ENCODE measurements around the gene GPR89A. TPM values are rescaled to one million over a fixed set of nuclear protein-coding genes. Genes with fewer than 3 reads are reported as not detected.
"Not testable (repeated sequence)": the region's sequence is repeated elsewhere in the genome, so short reads cannot be mapped to it uniquely, and the experiment has no call there.

GPR89A gene
- 31.4 and 34.5 TPM in 2 replicates for total RNA-seq
- long read RNA-seq, transcript GPR89A-202 (14 exons, 1,955 nt): minor isoform, 9 of 182 reads
- long read RNA-seq, transcript GPR89A-201 (14 exons, 2,120 nt): major isoform, 146 of 182 reads
- long read RNA-seq, partial matches to known transcripts: 9 of 182 reads
- long read RNA-seq, other reads (novel, unspliced or antisense): 16 of 182 reads

- not testable (repeated sequence) for H3K4me1 Mint-ChIP-seq (ENCODE audit: low read depth); H3K27me3 Mint-ChIP-seq; H3K36me3 Mint-ChIP-seq (ENCODE audit: insufficient read depth); H3K9me3 Mint-ChIP-seq (ENCODE audit: low read depth)
- H3K27ac Mint-ChIP-seq: peak within 1 kb of the TSS; percentile 94
- peak; percentile 90 for DNase-seq (ENCODE audit: low spot score, unreplicated experiment)
- H3K4me3 Mint-ChIP-seq (ENCODE audit: low read depth): peak within 1 kb of the TSS; percentile 89
Observed at GRCh38 chr1:145607833-145608733, at the start of gene GPR89A. Gene GPR89A, plus strand, starts transcription at chr1:145607988. Its CDS starts 146 bp downstream, at chr1:145608134.

- H3K27ac Mint-ChIP-seq; H3K4me3 Mint-ChIP-seq (ENCODE audit: low read depth); H3K4me1 Mint-ChIP-seq (ENCODE audit: low read depth); H3K27me3 Mint-ChIP-seq; H3K36me3 Mint-ChIP-seq (ENCODE audit: insufficient read depth); DNase-seq (ENCODE audit: low spot score, unreplicated experiment); H3K9me3 Mint-ChIP-seq (ENCODE audit: low read depth): not testable (repeated sequence)
Observed at GRCh38 chr1:145586820-145587219, 21.0 kb upstream of the GPR89A start.

DNA sequence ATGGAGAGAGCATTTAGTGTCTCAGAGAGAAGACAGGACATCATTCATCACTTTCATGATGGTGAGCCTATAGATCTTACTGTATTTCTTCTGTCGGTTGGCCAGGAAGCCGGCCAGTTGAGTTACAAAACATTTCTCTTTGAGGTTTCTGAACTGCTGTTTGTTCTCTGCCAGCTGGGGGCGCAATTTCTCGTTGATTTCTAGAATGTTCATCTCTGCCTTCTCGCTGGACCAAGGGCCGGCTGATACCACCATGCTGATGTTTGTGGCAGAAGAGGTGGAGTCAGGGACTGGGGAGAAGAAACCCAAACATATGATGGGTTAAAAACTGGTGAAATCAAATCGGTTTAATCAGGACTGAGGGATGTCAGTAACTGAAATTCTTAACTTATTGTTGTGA is 17.0 kb upstream of the GPR89A start:
- TF ChIP-seq, protein P1, sequence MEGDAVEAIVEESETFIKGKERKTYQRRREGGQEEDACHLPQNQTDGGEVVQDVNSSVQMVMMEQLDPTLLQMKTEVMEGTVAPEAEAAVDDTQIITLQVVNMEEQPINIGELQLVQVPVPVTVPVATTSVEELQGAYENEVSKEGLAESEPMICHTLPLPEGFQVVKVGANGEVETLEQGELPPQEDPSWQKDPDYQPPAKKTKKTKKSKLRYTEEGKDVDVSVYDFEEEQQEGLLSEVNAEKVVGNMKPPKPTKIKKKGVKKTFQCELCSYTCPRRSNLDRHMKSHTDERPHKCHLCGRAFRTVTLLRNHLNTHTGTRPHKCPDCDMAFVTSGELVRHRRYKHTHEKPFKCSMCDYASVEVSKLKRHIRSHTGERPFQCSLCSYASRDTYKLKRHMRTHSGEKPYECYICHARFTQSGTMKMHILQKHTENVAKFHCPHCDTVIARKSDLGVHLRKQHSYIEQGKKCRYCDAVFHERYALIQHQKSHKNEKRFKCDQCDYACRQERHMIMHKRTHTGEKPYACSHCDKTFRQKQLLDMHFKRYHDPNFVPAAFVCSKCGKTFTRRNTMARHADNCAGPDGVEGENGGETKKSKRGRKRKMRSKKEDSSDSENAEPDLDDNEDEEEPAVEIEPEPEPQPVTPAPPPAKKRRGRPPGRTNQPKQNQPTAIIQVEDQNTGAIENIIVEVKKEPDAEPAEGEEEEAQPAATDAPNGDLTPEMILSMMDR (IDR thresholded peaks at IDR 0.05; ENCODE audit: unreplicated experiment): peak; percentile 46
- H3K36me3 Mint-ChIP-seq (ENCODE audit: insufficient read depth); H3K27me3 Mint-ChIP-seq; H3K4me1 Mint-ChIP-seq (ENCODE audit: low read depth); H3K9me3 Mint-ChIP-seq (ENCODE audit: low read depth); H3K4me3 Mint-ChIP-seq (ENCODE audit: low read depth); H3K27ac Mint-ChIP-seq: not testable (repeated sequence)
- DNase-seq (ENCODE audit: low spot score, unreplicated experiment): peak; percentile 16

DNA sequence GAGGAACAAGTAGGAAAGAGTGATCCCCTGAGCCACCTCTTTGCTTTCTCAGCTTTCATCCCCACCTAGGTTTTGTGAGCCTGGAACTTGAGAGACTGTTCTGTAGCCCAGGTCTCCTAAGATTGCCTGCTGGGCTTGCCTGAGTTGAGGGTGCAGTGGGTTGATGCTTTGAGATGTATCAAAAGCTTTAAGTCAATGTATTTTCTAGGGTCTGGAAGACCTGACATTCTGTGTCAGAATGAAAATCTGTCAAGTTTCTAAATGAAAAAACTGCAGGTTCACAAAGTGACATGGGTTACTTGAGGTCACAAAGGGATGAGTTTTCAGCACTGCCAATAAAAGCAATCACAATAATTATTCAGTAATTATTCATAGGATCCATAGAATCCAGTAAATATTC is 15.4 kb upstream of the GPR89A start:
- H3K4me1 Mint-ChIP-seq (ENCODE audit: low read depth); H3K36me3 Mint-ChIP-seq (ENCODE audit: insufficient read depth); H3K4me3 Mint-ChIP-seq (ENCODE audit: low read depth); H3K27me3 Mint-ChIP-seq; H3K27ac Mint-ChIP-seq; DNase-seq (ENCODE audit: low spot score, unreplicated experiment); H3K9me3 Mint-ChIP-seq (ENCODE audit: low read depth): not testable (repeated sequence)

GRCh38 chr1:145595421-145595820 is 12.4 kb upstream of the GPR89A start:
- not testable (repeated sequence) for H3K27ac Mint-ChIP-seq; H3K4me3 Mint-ChIP-seq (ENCODE audit: low read depth); H3K4me1 Mint-ChIP-seq (ENCODE audit: low read depth); DNase-seq (ENCODE audit: low spot score, unreplicated experiment); H3K9me3 Mint-ChIP-seq (ENCODE audit: low read depth); H3K36me3 Mint-ChIP-seq (ENCODE audit: insufficient read depth); H3K27me3 Mint-ChIP-seq

DNA sequence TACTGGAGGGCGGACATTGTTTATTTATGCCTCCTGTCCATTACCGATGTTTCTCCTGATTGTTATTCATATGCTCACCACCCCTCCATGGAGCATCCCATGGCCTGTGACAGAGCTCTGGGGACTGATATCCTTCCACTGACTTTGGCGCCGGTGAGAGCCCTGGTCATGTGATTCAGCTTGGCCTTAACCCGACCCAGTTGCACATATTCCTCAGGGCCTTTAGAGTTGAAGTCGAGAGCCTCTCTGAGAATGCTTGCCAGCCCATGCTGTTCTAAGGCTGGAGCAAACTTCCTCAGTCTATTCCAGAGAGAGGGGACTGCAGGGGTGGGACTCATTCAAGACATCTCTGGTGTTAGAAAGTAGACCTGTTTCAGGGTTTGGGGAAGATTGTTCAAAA is 11.6 kb upstream of the GPR89A start:
- H3K4me1 Mint-ChIP-seq (ENCODE audit: low read depth); H3K9me3 Mint-ChIP-seq (ENCODE audit: low read depth); H3K4me3 Mint-ChIP-seq (ENCODE audit: low read depth); H3K27me3 Mint-ChIP-seq; DNase-seq (ENCODE audit: low spot score, unreplicated experiment); H3K36me3 Mint-ChIP-seq (ENCODE audit: insufficient read depth); H3K27ac Mint-ChIP-seq: not testable (repeated sequence)

- not testable (repeated sequence) for H3K4me1 Mint-ChIP-seq (ENCODE audit: low read depth); H3K9me3 Mint-ChIP-seq (ENCODE audit: low read depth); H3K36me3 Mint-ChIP-seq (ENCODE audit: insufficient read depth); H3K4me3 Mint-ChIP-seq (ENCODE audit: low read depth); H3K27me3 Mint-ChIP-seq; H3K27ac Mint-ChIP-seq; DNase-seq (ENCODE audit: low spot score, unreplicated experiment)
Observed at GRCh38 chr1:145599426-145599825, 8.4 kb upstream of the GPR89A start.

GRCh38 chr1:145601593-145601992 is 6.2 kb upstream of the GPR89A start:
- Mint-ChIP-seq H3K27ac (no peak overlapping the region), H3K27me3 (no peaks in the 10 kb centered on the region), H3K9me3 (ENCODE audit: low read depth) (no peaks in the 10 kb centered on the region), H3K4me3 (ENCODE audit: low read depth) (no peak overlapping the region), H3K4me1 (ENCODE audit: low read depth) (no peaks in the 10 kb centered on the region), H3K36me3 (ENCODE audit: insufficient read depth) (no peaks in the 10 kb centered on the region)
- TF ChIP-seq, protein P1 (IDR thresholded peaks at IDR 0.05; ENCODE audit: unreplicated experiment): no peak
- DNase-seq (ENCODE audit: low spot score, unreplicated experiment): no peak

DNA sequence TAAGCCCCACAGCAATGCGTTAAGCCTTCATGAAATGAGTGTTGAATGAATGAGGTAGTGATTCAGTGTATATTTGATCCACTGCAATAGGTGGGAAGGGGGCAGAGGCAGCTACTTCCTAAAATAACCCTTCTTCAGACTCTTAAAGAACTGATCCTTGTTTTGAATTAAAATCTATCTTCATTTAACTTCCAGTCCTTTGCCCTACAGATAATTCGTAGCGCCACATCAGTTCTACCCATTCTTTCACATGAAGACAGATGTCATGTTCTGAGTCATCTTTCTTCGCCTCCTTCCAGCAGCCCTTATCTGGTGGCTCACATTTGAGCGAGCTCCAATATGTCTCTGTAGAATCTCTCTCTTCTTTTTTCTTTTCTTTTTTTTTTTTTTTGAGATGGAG is 948 bp upstream of the GPR89A start:
- H3K36me3 Mint-ChIP-seq (ENCODE audit: insufficient read depth); H3K9me3 Mint-ChIP-seq (ENCODE audit: low read depth); DNase-seq (ENCODE audit: low spot score, unreplicated experiment); H3K27me3 Mint-ChIP-seq; H3K4me3 Mint-ChIP-seq (ENCODE audit: low read depth); H3K4me1 Mint-ChIP-seq (ENCODE audit: low read depth); H3K27ac Mint-ChIP-seq: not testable (repeated sequence)

DNA sequence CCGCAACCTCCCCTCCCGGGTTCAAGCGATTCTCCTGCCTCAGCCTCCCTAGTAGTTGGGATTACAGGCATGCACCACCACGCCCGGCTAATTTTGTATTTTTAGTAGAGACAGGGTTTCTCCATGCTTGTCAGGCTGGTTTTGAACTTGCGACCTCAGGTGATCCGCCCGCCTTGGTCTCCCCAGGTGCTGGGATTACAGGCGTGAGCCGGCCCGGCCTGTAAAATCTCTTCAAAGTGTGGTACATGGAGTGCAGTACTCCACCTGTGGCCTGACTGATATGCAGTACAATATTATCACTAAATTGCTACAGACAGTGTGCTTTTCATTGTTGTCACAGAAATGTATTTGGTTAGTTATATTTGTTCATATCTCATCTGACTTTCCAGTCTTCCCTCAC is 499 bp upstream of the GPR89A start:
- not testable (repeated sequence) for H3K27me3 Mint-ChIP-seq; H3K4me3 Mint-ChIP-seq (ENCODE audit: low read depth); H3K27ac Mint-ChIP-seq; H3K36me3 Mint-ChIP-seq (ENCODE audit: insufficient read depth); H3K9me3 Mint-ChIP-seq (ENCODE audit: low read depth); DNase-seq (ENCODE audit: low spot score, unreplicated experiment); H3K4me1 Mint-ChIP-seq (ENCODE audit: low read depth)

GRCh38 chr1:145610744-145611143 is 3.0 kb downstream of the GPR89A start:
- H3K9me3 Mint-ChIP-seq (ENCODE audit: low read depth); H3K36me3 Mint-ChIP-seq (ENCODE audit: insufficient read depth); H3K4me3 Mint-ChIP-seq (ENCODE audit: low read depth); H3K4me1 Mint-ChIP-seq (ENCODE audit: low read depth); H3K27ac Mint-ChIP-seq; DNase-seq (ENCODE audit: low spot score, unreplicated experiment); H3K27me3 Mint-ChIP-seq: not testable (repeated sequence)
